NCI-H1694 (cell line): ENCODE results near the gene UGT1A10.
"Not testable (repeated sequence)": the region's sequence is repeated elsewhere in the genome, so short reads cannot be mapped to it uniquely, and the experiment has no call there.

Experiments
- DNase-seq: peaks from one replicate; lab custom pipeline; 2025; lab: John Stamatoyannopoulos, UW

UGT1A10 gene

DNA sequence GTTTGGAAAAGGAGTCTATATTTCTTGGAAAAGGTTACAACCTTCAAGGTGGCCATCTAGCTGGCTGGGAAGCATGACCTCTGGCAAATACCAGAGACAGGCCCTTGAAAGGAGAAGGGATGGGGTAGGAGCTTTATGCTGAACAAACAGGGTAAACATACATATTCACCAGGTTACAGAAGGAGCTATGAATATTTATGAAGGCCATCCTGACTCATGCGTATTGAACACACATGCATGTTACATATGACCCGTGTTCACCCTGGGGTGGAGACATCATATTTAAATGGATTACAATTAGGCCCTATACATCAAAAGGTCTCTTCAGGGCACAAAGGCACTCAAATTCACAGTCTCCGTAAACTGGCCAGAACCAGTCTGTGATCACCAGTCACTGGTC lies 19.7 kb downstream of the UGT1A10 start:
- not testable (repeated sequence) for DNase-seq

DNA sequence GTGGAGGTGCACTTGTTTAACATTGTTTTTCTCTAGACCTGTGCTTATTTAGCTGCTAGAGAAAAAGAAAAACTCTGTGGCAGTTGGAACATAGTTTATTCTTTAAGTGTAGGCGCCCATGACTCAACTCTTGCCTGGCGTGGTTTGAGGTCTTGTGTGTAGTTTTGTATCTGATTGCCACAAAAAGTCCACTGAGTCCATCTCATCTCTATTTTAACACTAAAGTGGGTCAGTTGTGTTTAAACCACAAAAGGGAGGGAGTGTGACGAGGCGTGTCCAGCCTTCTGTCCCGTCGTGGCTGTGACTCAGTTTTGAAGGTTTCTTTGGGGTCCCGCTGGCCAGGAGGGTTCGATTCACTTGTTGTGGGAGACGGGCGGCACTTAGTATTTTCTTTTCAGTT lies 20.2 kb downstream of the UGT1A10 start:
- no peak for DNase-seq

DNA sequence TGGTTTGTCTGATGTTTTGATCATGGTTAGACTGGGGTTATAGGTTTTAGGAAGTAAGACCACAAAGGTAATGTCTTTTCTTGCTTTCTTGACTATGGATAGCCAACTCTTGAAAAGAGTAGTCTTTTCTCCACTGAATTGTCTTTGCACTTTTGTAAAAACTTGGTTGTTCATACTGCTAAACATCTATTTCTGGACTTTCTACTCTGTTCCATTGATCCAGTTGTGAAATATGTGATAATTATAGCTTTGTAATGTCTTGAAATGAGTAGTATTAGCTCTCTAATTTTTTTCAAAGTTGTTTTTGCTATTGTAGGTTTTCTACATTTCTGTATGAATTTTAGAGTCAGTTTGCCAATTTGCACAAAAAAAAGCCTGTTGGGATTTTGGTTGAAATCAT lies 22.4 kb downstream of the UGT1A10 start:
- no peak for DNase-seq

DNA sequence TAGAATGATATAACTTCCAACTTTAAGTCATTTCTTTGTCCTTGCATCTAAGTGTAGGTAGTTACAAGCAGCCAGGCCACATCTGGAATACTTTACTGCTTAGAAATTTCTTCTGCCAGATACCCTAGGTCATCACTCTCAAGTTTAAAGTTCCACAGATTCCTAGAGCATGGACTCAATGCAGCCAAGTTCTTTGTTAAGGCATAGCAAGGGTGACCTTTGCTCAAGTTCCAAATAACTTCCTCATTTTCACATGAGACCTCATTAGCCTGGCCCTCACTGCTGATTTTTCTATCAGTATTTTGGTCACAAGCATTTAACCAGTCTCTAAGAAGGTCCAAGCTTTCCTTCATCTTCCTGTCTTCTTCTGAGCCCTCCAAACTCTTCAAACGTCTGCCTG lies 27.7 kb downstream of the UGT1A10 start:
- no peak for DNase-seq

DNA sequence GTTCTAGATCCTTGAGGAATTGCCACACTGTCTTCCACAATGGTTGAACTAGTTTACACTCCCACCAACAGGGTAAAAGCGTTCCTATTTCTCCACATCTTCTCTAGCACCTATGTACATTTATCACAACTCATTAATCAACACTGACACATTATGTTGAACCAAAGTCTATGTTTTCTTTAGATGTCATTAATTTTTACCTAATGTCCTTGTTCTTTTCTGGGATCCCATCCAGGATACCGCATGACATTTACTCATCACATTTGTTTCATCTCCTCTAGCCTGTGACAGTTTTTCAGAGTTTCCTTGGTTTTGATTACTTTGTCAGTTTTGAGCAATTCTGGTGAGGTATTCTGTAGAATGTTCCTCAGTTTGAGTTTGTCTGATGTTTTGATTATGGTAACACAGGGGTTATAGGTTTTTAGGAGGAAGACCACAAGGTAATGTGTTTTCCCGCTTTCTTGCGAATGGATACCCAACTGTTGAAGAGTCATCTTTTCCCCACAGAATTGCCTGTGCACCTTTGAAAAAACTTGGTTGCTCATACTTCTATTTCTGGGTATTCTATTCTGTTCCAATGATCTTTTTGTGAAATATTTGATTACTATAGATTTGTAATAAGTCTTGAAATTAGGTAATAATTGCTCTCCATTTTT lies 32.5 kb downstream of the UGT1A10 start:
- DNase-seq, result no peak

DNA sequence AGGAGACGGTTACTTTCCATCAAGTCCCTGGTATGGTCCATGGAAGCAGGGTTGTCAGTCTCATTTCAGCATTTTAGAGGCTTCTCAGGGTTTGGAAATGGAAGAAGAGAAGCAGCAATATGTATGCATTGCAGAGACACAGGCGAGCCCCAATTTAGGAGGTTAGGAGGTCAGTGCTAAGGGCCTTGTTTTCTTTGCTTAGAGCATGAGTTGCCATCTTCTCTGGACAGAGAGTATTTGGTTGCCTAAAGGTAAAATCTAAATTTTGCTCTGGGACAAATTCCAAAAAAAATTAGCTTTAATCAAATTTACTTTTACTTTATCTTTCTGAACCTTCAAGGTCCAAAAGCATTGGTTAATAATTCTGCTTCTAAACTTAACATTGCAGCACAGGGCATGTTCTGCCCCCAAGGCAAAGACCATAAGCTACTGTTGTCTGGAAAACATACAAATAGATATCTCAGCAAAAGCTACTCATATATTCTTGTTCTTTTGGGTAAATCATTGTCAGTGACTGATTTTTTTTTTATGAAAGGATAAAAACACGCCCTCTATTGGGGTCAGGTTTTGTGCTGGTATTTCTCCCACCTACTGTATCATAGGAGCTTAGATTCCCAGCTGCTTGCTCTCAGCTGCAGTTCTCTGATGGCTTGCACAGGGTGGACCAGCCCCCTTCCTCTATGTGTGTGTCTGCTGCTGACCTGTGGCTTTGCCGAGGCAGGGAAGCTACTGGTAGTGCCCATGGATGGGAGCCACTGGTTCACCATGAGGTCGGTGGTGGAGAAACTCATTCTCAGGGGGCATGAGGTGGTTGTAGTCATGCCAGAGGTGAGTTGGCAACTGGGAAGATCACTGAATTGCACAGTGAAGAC lies 35.3 kb downstream of the UGT1A10 start, which contains the start of gene UGT1A9:
UGT1A9 (plus strand) TSS at position 609 of the 872 bp plus-strand sequence; CDS start at position 646, 37 bp downstream.
- no peak for DNase-seq

DNA sequence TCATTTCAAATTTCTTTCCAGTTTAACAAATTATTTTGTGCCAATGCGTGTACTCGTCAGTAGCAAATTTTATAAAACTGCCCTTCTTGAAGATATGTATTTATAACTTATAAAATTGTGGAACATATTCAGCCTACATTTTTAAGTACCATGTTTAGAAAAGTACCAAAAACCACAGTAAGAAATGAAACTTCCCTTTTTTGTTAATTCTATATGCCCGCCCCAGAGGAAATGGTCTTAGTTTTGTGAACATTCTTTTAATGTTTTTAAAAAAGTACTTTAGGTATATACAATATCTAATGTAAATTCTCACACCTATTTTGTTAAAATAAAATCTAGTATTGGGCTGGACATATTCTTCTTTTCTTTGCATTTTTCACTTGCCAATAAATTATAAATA lies 36.6 kb downstream of the UGT1A10 start:
- DNase-seq, result no peak

DNA sequence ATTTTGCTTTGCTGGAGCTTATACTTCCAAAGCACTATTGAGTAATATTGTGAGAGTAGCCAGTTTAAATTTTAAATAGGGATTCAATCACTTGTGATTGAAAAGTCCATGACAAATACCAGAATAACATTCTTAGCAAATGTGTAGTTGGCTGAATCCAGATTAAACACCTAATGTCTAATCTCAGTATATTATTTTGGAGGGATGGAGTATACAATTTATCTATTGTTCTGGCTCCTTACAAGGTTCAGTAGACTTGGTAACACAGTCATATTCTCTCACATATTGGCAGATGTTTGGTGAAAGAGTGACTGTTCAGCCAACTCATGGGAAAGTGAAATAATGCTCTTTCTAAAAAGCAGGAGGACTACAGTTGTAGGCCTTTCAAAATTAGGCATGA lies 37.6 kb downstream of the UGT1A10 start:
- DNase-seq, result no peak

DNA sequence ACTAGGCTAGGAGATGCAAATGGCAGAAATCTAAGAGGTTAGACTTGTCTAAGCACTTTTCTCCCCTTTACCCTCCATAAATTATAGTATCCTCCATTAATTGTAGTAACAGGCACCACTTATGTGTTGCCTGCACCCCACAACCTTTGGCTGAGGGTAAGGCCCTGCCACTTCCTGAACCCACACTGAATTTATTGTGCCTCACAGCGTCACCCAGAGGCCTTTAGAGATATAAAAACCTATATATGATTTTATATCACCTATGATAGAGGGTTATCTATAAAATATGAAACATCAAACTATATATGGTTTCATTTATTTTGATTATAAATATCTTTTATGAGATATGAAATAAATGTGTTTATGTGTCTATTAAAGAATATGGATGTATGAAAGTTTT lies 38.1 kb downstream of the UGT1A10 start:
- no peak for DNase-seq

DNA sequence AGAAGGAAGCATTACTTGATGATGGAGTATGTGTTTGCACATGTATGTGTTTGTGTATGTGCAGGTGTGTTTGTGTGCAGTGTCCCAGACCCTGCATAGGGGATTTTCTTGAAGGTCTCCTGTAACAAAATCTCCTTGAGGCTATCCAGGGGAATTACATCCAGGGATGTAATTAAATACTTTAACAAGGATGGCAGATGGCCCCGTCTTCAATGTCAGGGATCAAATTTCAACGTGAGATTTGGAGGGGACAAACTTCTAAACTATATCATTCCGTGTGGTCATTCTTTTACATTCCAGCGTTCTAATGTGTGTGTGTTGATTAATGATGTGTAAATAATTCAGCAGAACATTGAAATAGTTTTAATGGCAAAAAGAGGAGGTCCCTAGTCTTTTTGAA lies 38.7 kb downstream of the UGT1A10 start:
- no peak for DNase-seq

DNA sequence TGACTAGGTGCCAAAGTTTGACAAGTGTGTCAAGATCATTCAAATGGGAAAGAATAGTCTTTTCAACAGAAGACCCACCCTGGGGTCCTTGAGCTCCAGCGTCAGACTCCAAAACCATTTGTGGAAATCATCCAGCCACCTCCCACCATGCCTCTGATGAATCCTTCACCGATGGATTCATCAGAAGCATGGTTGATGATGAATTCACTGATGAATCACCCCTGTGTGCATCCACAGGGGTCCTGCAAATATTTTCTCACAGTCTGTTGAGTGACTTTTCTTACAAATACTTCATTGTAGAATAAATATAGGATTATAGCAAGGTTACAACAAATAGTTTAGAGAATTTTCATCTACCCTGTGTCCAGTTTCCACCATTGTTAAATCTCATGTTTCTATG lies 39.8 kb downstream of the UGT1A10 start:
- no peak for DNase-seq

DNA sequence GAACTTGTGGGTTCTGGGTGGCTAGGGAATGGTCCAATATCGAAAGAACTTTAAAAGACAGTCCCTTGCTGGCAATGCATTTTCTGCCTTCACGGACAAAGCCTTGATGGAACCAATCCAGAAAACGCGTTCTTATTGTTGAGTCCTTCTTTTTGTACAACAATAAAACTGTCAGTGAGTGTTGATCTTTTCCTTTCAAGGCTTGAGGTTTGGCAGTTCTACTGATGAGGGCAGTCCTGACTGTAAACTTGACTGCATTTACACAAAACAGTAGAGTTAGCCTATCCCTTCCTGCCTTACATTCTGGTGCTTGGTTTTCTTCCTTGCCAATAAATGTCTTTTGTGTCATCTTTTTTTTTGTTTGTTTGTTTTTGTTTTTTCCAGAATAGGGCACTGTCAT lies 42.9 kb downstream of the UGT1A10 start:
- no peak for DNase-seq

DNA sequence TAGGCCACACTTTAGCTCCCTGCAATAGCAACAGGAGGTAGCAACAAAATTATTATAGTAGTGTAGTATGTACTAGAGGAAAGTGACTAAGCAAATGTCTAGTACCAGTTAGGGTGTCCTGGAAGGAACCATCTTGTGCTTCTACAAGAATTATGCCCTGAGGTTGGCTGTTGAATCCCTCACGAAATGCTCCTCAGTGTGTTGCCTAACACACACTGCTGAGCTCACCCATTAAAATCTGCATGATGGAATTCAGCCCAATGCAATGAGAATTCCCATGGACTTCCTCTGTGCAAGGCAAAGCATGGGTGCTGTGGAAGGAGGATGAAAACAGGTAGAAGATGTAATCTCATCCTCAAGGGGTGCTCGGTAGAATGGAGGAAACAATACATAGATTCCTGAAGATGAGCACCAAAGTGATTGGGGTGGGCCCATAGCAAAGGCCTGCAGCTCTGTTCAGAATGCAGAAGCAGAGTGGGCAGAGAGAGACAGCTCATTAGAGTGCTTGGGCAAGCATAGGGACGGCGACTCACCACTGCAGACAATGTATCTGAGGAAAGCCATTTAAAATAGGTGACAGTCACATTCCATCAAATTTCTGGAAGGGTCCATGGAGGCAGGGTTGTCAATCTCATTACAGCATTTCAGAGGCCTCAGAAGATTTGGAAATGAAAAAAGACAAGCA lies 44.3 kb downstream of the UGT1A10 start:
- no peak for DNase-seq

DNA sequence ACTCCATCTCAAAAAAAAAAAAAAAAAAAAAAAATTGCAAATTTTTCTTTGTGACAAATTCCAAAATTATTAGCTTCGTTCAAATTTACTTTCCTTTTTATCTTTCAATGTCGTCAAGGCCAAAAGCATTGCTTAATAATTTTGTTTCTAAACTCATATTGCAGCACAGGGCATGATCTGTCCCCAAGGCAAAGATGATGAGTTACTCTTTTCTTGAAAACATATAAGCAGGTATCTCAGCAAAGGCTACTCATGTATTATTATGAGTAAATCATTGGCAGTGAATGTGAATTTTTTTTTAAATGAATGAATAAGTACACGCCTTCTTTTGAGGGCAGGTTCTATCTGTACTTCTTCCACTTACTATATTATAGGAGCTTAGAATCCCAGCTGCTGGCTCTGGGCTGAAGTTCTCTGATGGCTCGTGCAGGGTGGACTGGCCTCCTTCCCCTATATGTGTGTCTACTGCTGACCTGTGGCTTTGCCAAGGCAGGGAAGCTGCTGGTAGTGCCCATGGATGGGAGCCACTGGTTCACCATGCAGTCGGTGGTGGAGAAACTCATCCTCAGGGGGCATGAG lies 45.4 kb downstream of the UGT1A10 start, which contains the start of gene UGT1A7:
UGT1A7 (plus strand) TSS at position 381 of the 579 bp plus-strand sequence; CDS start at position 418, 37 bp downstream.
- no peak for DNase-seq

DNA sequence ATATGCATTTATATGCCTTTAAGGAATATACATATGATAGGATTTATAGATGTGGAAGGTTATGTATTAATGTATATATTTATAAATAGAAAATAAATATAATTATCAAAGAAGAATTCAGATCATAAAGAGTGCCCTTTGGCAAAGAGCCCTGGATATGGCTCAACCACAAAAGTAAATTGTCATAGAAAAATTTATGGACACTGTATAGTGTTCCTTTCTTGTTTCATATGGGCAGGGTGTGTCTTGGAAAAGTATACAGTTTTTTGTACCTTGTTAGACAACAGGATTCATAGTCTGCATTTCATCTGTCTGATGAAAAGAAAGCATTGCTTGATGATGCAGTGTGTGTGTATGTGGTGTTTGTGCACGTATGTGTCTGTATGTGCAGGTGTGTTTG lies 48.4 kb downstream of the UGT1A10 start:
- no peak for DNase-seq

DNA sequence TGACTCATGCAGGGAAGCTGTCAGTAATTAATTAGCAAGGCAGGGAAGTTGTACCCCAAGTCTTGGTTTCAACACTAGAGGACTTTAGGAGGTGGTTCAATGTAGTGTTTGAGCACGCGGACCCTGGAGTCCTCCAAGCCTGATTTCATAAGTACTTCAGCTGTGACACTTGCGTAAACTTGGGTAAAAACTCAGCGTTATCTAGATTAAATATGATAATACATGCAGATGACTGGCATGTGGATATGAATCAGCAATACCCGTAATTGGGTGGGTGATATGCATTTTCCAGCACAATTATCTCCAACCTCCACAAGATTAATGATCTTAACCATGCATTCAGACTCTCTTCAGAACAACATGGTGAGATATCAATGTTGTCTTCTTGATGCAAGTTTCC lies 50.7 kb downstream of the UGT1A10 start:
- DNase-seq, result no peak

DNA sequence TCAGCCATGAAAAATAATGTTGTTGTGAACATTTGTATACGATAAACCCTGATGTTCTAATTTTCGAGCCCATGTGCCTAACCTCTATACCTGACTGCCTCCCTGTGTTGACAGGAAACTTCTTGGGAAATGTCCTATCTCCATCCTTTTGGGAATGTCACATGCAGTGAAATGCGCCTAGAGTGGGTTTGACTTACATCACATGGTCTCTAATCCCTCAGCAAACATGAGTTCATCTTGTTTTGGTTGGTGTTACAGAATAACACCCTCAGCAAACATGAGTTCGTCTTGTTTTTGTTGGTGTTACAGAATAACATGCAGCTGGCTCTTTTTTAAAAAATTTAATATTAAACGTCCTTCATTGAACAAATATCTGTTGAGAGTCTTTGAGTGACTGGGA lies 52.1 kb downstream of the UGT1A10 start:
- DNase-seq, result no peak

DNA sequence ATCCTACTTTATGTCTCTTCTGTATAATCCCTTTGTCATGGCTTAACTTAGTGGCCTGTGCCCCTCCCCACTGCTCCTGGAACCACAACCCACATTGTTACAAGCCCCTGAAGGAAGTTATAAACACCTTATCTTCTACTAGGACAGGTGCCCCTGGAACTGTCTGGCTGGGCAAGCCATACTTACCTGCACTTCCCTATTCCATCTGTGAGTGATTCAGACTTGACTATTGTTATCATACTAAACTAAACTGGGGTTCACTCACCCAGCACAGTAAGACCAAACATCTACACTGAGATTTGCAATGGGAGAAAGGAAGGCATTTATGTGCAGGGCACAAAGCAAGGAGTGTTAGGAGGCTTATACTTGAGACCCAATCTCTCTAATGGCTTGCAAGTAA lies 52.8 kb downstream of the UGT1A10 start:
- DNase-seq, result no peak

DNA sequence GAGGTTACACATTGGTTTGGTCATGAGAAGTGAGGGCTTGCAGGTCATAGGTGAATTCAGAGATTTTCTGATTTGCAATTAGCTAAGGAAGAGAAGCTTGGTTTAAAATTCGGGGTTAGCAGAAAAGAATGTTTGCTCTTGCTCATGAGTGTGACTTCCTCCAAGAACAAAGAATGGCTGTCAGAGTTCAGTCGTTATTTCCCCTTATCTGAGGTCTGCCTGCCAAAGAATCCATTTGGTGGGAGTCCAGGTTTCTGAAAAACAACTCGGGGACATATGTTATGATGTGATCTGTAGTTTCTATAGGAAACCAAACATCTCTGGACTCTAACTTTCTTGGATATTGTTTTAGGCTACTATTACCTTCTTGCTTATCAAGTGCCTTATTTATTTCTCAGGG lies 53.3 kb downstream of the UGT1A10 start:
- DNase-seq, result no peak

DNA sequence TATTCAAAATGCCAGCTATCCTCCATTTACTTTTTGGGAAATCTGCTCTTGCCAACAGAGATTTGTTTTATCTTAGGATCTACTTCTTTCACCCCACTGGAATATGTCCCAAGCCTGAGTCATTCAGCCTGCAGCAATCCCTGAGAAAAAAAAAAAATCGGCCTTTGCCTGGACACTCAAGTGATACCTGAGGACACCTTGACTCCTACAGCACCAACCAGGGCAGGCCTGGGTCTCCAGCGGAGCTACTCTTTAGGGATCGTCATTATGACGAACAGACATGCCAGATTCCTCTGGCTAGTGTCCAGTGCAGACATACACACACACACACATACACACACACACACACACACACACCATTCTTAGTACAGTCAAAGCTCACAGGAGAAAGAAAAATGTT lies 54.2 kb downstream of the UGT1A10 start:
- no peak for DNase-seq

DNA sequence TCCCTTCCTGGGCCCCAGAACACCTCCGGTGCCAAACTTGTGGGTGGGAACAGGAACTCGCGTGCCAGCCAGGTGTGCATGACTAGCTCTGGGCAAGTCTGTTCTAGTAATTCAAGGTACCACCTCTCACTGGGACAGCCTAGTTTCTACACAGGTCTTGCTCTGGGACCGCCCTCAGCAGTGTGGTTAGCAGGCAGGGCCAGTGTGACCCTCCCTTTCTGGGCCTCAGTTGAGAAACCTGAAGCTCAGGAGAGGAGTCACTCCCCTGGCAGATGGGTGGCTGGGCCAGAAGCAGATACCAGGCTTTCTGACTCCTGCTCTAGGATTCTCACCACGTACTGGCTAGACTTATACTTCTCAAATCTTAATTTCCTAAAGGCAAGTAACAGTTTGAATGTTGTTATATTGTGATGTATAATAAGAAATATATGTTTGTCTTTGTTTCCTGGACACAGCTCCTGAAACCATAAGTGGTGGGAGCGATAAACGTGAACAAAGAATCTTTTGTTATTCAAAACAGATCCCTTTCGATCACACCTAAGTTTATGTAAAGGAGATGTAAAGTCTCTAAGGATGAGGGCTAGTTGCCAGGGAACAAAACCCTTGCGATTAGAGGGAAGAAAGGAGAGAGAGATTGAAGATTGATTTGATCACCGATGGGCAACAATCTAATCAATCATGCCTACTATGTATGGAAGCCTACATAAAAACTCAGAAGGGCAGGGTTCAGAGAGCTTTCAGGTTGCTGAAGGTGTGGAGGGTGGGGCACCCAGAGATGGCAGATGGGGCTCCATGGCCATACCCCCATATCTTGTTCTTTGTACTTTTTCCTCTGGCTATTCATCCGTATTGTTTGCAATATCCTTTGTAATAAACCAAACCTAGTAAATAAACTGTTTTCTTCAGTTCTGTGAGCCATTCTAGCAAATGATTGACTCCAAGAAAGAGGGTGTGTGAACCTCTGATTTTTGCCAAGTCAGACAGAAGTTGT lies 55.5 kb downstream of the UGT1A10 start:
- DNase-seq, result no peak
